ENCODE results near the gene SLC36A3. TPM values are rescaled to one million over a fixed set of nuclear protein-coding genes. Genes with fewer than 3 reads are reported as not detected.

The SLC36A3 gene
- total RNA-seq, 1 experiment from 2014 or later = not detected

DNA sequence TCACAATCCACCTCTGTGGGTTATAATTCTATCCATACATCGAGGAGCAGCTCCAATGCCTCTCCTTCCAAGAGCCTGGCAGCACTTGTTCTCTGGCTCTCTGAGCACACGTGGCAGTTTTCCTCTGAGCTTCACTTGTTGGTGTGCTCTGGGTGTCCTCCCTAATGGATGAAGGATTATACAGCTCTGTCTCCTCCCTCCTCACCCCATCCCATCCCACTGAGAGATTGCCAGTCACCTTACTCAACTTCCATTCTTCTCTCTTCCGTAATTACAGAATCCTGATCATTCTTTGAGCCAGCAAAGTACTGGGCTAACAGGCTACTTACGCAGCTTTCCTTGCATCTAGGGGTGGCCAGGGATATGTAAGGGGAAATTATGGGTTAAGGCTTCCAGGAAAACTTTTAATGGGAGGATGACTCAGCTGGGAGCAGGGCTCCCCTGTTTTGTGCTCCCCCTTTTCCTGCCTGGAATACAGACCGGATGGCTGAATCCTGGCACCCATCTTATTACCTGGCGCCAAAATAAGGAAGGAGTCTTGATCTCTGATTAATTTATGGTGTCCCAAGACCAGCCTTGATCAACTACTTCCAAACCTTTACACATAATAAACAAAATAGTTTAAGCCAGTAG is 73.4 kb downstream of the SLC36A3 start:
- CTCF ChIA-PET = interaction anchor here (0.9 to 1.1 kb wide), 2 partner anchors 9 to 22 kb away, joined by 4 to 5 read pairs; partner anchors contain the start of gene GM2A
- Histone ChIP-seq H3K4me1 (ENCODE audit: control insufficient read depth in 1 of 2, insufficient read depth in 2 of 2, low read length in 2 of 2) (no peaks in the 10 kb centered on the region), H2AFZ (ENCODE audit: low read depth, low read length, poor library complexity, severe bottlenecking) (no peak overlapping the region), H3K79me2 (ENCODE audit: insufficient read depth, low read length) (no peaks in the 10 kb centered on the region), H3K9me3 (ENCODE audit: control insufficient read depth in 1 of 2, insufficient read depth in 1 of 2, low read depth in 1 of 2, low read length in 2 of 2) (no peaks in the 10 kb centered on the region), H3K4me3 (replicated peaks in 1 of 2; ENCODE audit: low read depth in 1 of 2, low read length in 2 of 2) (no peak overlapping the region), H3K9me2 (ENCODE audit: insufficient read depth) (no peaks in the 10 kb centered on the region), H3K27me3 (ENCODE audit: insufficient read depth, low read length) (no peaks in the 10 kb centered on the region), H3K36me3 (ENCODE audit: control insufficient read depth in 1 of 2, insufficient read depth in 2 of 2, low read length in 2 of 2) (no peaks in the 10 kb centered on the region), H3K27ac (ENCODE audit: low read depth, low read length) (no peak overlapping the region), H3K4me2 (ENCODE audit: low read length) (no peak overlapping the region), H3K9ac (ENCODE audit: low read length) (no peak overlapping the region), H4K20me1 (ENCODE audit: insufficient read depth) (no peaks in the 10 kb centered on the region)
- no TSS peak for BruUV-seq (replicated peaks)
- POLR2A ChIA-PET = no interaction called here
- TF ChIP-seq RAD21 (IDR thresholded peaks at IDR 0.05; ENCODE audit: low read depth) (no peak), JUND (IDR thresholded peaks at IDR 0.05) (no peak), POLR2A (IDR thresholded peaks at IDR 0.05; ENCODE audit: borderline replicate concordance, extremely low read depth, insufficient read depth, insufficient read length) (no peak), CEBPB (IDR thresholded peaks at IDR 0.05; ENCODE audit: low read depth) (no peak), FOSL1 (IDR thresholded peaks at IDR 0.05; ENCODE audit: low read depth) (no peak), EZH2phosphoT487 (IDR thresholded peaks at IDR 0.05; ENCODE audit: borderline replicate concordance) (no peak), SRF (IDR thresholded peaks at IDR 0.05; ENCODE audit: low read depth) (no peak), POLR2AphosphoS5 (IDR thresholded peaks at IDR 0.05; ENCODE audit: low read depth, low read length) (no peak), EGR1 (IDR thresholded peaks at IDR 0.05; ENCODE audit: low read depth) (no peak)
- TF ChIP-seq, protein P1, sequence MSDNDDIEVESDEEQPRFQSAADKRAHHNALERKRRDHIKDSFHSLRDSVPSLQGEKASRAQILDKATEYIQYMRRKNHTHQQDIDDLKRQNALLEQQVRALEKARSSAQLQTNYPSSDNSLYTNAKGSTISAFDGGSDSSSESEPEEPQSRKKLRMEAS (IDR thresholded peaks at IDR 0.05) = no peak
- TF ChIP-seq, protein P2, sequence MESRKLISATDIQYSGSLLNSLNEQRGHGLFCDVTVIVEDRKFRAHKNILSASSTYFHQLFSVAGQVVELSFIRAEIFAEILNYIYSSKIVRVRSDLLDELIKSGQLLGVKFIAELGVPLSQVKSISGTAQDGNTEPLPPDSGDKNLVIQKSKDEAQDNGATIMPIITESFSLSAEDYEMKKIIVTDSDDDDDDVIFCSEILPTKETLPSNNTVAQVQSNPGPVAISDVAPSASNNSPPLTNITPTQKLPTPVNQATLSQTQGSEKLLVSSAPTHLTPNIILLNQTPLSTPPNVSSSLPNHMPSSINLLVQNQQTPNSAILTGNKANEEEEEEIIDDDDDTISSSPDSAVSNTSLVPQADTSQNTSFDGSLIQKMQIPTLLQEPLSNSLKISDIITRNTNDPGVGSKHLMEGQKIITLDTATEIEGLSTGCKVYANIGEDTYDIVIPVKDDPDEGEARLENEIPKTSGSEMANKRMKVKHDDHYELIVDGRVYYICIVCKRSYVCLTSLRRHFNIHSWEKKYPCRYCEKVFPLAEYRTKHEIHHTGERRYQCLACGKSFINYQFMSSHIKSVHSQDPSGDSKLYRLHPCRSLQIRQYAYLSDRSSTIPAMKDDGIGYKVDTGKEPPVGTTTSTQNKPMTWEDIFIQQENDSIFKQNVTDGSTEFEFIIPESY (IDR thresholded peaks at IDR 0.05; ENCODE audit: extremely low read depth, insufficient replicate concordance, low read length) = no peak
- TF ChIP-seq, protein P3, sequence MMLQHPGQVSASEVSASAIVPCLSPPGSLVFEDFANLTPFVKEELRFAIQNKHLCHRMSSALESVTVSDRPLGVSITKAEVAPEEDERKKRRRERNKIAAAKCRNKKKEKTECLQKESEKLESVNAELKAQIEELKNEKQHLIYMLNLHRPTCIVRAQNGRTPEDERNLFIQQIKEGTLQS (IDR thresholded peaks at IDR 0.05) = no peak
- ATAC-seq (no peak), DNase-seq (ENCODE audit: low read depth, low spot score) (no peak)
- RAD21 ChIA-PET (ENCODE audit: low non-redundant PET in 1 of 2, low total read pairs in 2 of 2, uncharacterized antibody in 2 of 2, unreplicated experiment in 2 of 2) = no interaction called here
- intact Hi-C loops (cut with micrococcal nuclease) = loop anchor here (10.0 kb wide), 1 partner anchor 225 kb away; no protein-coding TSS in a partner anchor
